CD4-positive, alpha-beta T cell (primary cell): ENCODE data around the gene LDB2. TPM values are rescaled to one million over a fixed set of nuclear protein-coding genes. Genes with fewer than 3 reads are reported as not detected.

ENCODE experiments used
- ATAC-seq: fragments of 200-7000 bp; cut with Tn5 transposase; one replicate; pipeline ENCODE4 v1.10.0; 2022; ENCODE audit warnings: mild to moderate bottlenecking; ENCODE audit not compliant: poor library complexity
- CTCF ChIA-PET: fragments of 350-600 bp; sonication (Branson Sonifier 250); formaldehyde crosslinking; loops from one replicate; lab custom pipeline; 2021; ENCODE audit warnings: antibody characterized with exemption, inconsistent platforms; lab: Charles Lee
- POLR2A ChIA-PET: fragments of 350-600 bp; sonication (Branson Sonifier 250); formaldehyde crosslinking; loops from one replicate; lab custom pipeline; 2021; ENCODE audit warnings: antibody characterized with exemption, inconsistent platforms; lab: Charles Lee
- DNase-seq, 14 experiments: peaks; one replicate each; pipeline ENCODE4 v3.0.0-alpha.2; 2013 to 2020; ENCODE audit warnings: mixed read lengths in 2 of 14
- H3K27ac ChIP-seq, 2 donors: one replicate each; pipeline versions ENCODE4 v1.5.1 to v1.7.0; 2013; ENCODE audit warnings: low read length in 2 of 2, low read depth in 1 of 2, mild to moderate bottlenecking in 1 of 2
- H3K27me3 ChIP-seq, 2 experiments: 1 replicate in 1 of 2; 2 replicates in 1 of 2; pipeline versions ENCODE4 v1.6.1 to v1.7.0; 2013; ENCODE audit warnings: low read length in 2 of 2, control low read depth in 1 of 2, mild to moderate bottlenecking in 1 of 2, moderate library complexity in 1 of 2; ENCODE audit not compliant: insufficient read depth in 2 of 2, control insufficient read depth in 1 of 2
- H3K36me3 ChIP-seq: one replicate; pipeline ENCODE4 v1.6.1; 2013; ENCODE audit warnings: low read length, control low read depth; ENCODE audit not compliant: insufficient read depth
- H3K4me1 ChIP-seq: one replicate; pipeline ENCODE4 v1.6.1; 2013; ENCODE audit warnings: low read length, control low read depth; ENCODE audit not compliant: insufficient read depth
- H3K4me3 ChIP-seq: one replicate; pipeline ENCODE4 v1.5.1; 2013; ENCODE audit warnings: mild to moderate bottlenecking, low read length, moderate library complexity
- H3K9me3 ChIP-seq, 2 experiments: 1 replicate in 1 of 2; 2 replicates in 1 of 2; pipeline versions ENCODE4 v1.6.1 to v1.7.0; 2013; ENCODE audit warnings: low read length in 2 of 2, mild to moderate bottlenecking in 2 of 2, control low read depth in 1 of 2, moderate library complexity in 1 of 2; ENCODE audit not compliant: control insufficient read depth in 1 of 2, insufficient read depth in 1 of 2
- H3K27ac Mint-ChIP-seq: one replicate; pipeline ENCODE4 v1.8.0; 2020; ENCODE audit warnings: mixed read lengths
- H3K27me3 Mint-ChIP-seq: one replicate; pipeline ENCODE4 v1.8.0; 2021; ENCODE audit warnings: mixed read lengths
- H3K36me3 Mint-ChIP-seq: one replicate; pipeline ENCODE4 v1.8.0; 2021; ENCODE audit warnings: low read depth, mixed read lengths
- H3K4me1 Mint-ChIP-seq: one replicate; pipeline ENCODE4 v1.8.0; 2021; ENCODE audit warnings: low read depth, mixed read lengths
- H3K4me3 Mint-ChIP-seq: one replicate; pipeline ENCODE4 v1.8.0; 2020; ENCODE audit warnings: mild to moderate bottlenecking, mixed read lengths
- H3K9me3 Mint-ChIP-seq: one replicate; pipeline ENCODE4 v1.8.0; 2020; ENCODE audit warnings: mixed read lengths
- CTCF ChIP-seq: fragments of 200-600 bp; IDR thresholded peaks from one replicate; pipeline ENCODE4 v1.8.0; 2022; ENCODE audit warnings: antibody characterized with exemption, mild to moderate bottlenecking
- intact Hi-C, 2 experiments: fragments of 100-400 bp; cut with DNase I in 1 of 2; cut with micrococcal nuclease in 1 of 2; formaldehyde crosslinking; loops; one replicate each; pipeline versions ENCODE4 v1.15.1 to v1.9.0; 2023 to 2025; cut with DNase I, micrococcal nuclease
- total RNA-seq, 174 experiments: library from RNA in 2 of 174; stranded (reverse) in 2 of 174; gene quantifications; one replicate each; pipeline ENCODE4 v1.2.3 and lab custom pipeline; 2021 to 2026

LDB2 gene
- total RNA-seq, 2 experiments from 2014 or later, result not detected

DNA sequence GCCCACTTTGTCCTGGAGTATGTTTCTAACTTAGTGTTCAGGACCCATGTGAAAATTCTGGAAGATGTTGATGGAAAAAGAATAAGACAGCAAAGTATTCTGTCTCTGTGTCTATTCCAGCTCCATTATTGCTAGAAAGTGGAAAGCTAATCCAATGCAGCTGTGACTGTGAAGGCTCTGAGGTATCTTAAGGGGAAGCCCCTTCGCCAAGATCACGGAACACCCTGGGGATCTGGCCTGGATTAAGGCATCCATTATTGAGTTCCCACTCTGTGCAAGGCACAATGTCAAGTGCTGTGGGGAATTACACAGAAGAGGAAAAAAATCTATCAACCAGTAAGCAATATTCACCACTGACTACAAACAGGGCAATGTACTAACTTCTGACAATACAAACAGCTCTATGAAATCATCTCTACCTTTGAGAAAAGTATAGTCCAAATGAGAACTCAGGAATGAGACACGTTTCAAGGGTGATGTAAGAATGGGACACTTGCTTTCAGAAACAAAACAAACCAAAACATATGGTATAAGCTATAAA lies 222.1 kb downstream of the LDB2 start:
- POLR2A ChIA-PET, result no interaction called here
- Mint-ChIP-seq H3K27me3 (no peaks in the 10 kb centered on the region), H3K9me3 (no peaks in the 10 kb centered on the region), H3K4me1 (no peaks in the 10 kb centered on the region), H3K4me3 (no peak overlapping the region), H3K27ac (no peak overlapping the region), H3K36me3 (no peaks in the 10 kb centered on the region)
- DNase-seq, result no peak
- H3K36me3 ChIP-seq, result no peaks in the 10 kb centered on the region
- CTCF ChIA-PET, result no interaction called here
- no peaks in the 10 kb centered on the region for H3K9me3 ChIP-seq
- no peak overlapping the region for H3K27ac ChIP-seq
- no peaks in the 10 kb centered on the region for H3K4me1 ChIP-seq
- ATAC-seq, result no peak
- no peak for TF ChIP-seq CTCF
- no peak overlapping the region for H3K4me3 ChIP-seq
- no peaks in the 10 kb centered on the region for H3K27me3 ChIP-seq
- intact Hi-C loops, result no loop called here

DNA sequence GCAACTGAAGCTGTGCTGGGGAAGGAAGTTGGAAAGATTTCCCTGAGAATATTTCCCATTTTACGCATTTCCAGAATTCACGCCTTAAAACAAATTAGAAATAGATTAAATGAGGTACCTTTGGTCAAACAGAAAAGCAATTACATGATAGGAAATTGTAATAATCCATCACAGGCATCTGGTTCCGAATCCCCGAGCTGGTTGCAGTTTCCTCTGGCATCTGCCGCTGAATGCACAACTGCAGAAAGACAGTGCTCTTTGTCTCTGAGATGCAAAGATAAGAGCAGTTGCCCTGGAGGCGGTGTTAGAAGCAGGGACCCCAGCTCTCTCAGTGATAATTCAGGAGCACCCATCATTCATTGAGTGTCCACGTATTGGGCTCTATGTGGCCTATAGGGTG lies 224.4 kb downstream of the LDB2 start:
- CTCF ChIA-PET, result no interaction called here
- no peaks in the 10 kb centered on the region for H3K27me3 Mint-ChIP-seq
- TF ChIP-seq CTCF, result no peak
- Histone ChIP-seq H3K27ac (no peak overlapping the region), H3K36me3 (no peaks in the 10 kb centered on the region), H3K4me1 (no peaks in the 10 kb centered on the region), H3K27me3 (no peaks in the 10 kb centered on the region), H3K4me3 (no peak overlapping the region), H3K9me3 (no peaks in the 10 kb centered on the region)
- no peaks in the 10 kb centered on the region for H3K9me3 Mint-ChIP-seq
- no peaks in the 10 kb centered on the region for H3K4me1 Mint-ChIP-seq
- POLR2A ChIA-PET, result no interaction called here
- H3K36me3 Mint-ChIP-seq, result no peaks in the 10 kb centered on the region
- H3K4me3 Mint-ChIP-seq, result no peak overlapping the region
- DNase-seq (no peak), ATAC-seq (no peak)
- intact Hi-C loops, result no loop called here
- H3K27ac Mint-ChIP-seq, result no peak overlapping the region

DNA sequence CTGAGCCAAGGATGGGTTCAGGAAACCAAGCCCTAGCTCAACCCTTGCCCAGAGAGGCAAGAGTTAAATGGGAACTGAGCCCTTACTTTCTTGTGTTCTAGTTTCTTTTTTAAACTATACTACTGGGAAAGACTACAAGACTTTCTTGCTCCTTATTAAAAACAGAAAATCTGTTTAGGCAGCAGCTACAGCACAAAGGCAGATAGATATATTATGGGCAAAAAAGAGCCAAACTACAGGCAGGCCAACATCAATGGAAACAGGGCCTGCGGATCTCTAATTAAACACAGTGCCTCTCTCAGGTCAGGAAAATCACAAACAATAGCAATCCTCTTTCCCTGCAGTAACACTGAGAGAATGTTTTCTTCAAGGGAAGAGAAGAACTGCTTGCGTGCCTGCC lies 226.0 kb downstream of the LDB2 start:
- H3K27me3 Mint-ChIP-seq, result no peaks in the 10 kb centered on the region
- Histone ChIP-seq H3K36me3 (no peaks in the 10 kb centered on the region), H3K4me1 (no peaks in the 10 kb centered on the region), H3K27ac (no peak overlapping the region), H3K9me3 (no peaks in the 10 kb centered on the region), H3K27me3 (no peaks in the 10 kb centered on the region), H3K4me3 (no peak overlapping the region)
- intact Hi-C loops, result no loop called here
- no peaks in the 10 kb centered on the region for H3K36me3 Mint-ChIP-seq
- H3K4me3 Mint-ChIP-seq, result no peak overlapping the region
- ATAC-seq, result no peak
- TF ChIP-seq CTCF, result no peak
- CTCF ChIA-PET, result no interaction called here
- no peak for DNase-seq
- H3K9me3 Mint-ChIP-seq, result no peaks in the 10 kb centered on the region
- POLR2A ChIA-PET, result no interaction called here
- H3K4me1 Mint-ChIP-seq, result no peaks in the 10 kb centered on the region
- H3K27ac Mint-ChIP-seq, result no peak overlapping the region
